HEK293 (cell line): Measurements from ENCODE around the gene PRM3.

Source experiments
- CTCF ChIA-PET: fragments of 350-600 bp; formaldehyde crosslinking; extraction: SDS; loops from one replicate; lab custom pipeline; 2021; ENCODE audit warnings: antibody characterized with exemption; lab: Yijun Ruan, JAX
- POLR2A ChIA-PET: fragments of 300-600 bp; formaldehyde crosslinking; extraction: SDS; loops from one replicate; lab custom pipeline; 2020; ENCODE audit warnings: antibody characterized with exemption, inconsistent platforms; lab: Yijun Ruan, JAX
- H3K27ac ChIP-seq: fragments of 200-500 bp; sonication (Bioruptor generic); 2 replicates; pipeline ENCODE4 v1.5.1; 2014; ENCODE audit warnings: low read depth, low read length, control low read depth, inconsistent platforms; ENCODE audit errors: extremely low read depth
- H3K36me3 ChIP-seq, 2 experiments: fragments of 200-500 bp in 1 of 2; sonication (Bioruptor generic) in 1 of 2; 1 replicate in 1 of 2; 2 replicates in 1 of 2; pipeline ENCODE4 v1.5.1; 2014 to 2017; ENCODE audit warnings: inconsistent platforms in 2 of 2, low read length in 2 of 2; ENCODE audit not compliant: control insufficient read depth in 2 of 2, insufficient read depth in 1 of 2
- H3K4me1 ChIP-seq: fragments of 200-500 bp; sonication (Bioruptor generic); 2 replicates; pipeline ENCODE4 v1.5.1; 2014; ENCODE audit warnings: mild to moderate bottlenecking, low read length, inconsistent platforms; ENCODE audit not compliant: control insufficient read depth, insufficient read depth
- H3K4me3 ChIP-seq: 2 replicates; pipeline ENCODE4 v1.5.1; 2011; ENCODE audit warnings: low read depth, mild to moderate bottlenecking, control low read depth, low read length, moderate library complexity
- H3K9me3 ChIP-seq: fragments of 200-500 bp; sonication (Bioruptor generic); 2 replicates; pipeline ENCODE4 v1.5.1; 2014; ENCODE audit warnings: low read depth, low read length, inconsistent platforms; ENCODE audit not compliant: control insufficient read depth, insufficient read depth
- EGR2 ChIP-seq: fragments of 450-650 bp; formaldehyde crosslinking; IDR thresholded peaks from 2 replicates; pipeline ENCODE4 v1.5.1; 2016; ENCODE audit warnings: low read depth, missing biosample characterization, missing genetic modification characterization
- GFI1B ChIP-seq: fragments of 450-650 bp; formaldehyde crosslinking; IDR thresholded peaks from 2 replicates; pipeline ENCODE4 v1.5.1; 2016; ENCODE audit warnings: missing biosample characterization, missing genetic modification characterization
- KLF16 ChIP-seq: fragments of 450-650 bp; formaldehyde crosslinking; IDR thresholded peaks from 2 replicates; pipeline ENCODE4 v1.5.1; 2017; ENCODE audit warnings: missing biosample characterization, missing genetic modification characterization
- KLF9 ChIP-seq: fragments of 450-650 bp; formaldehyde crosslinking; IDR thresholded peaks from 2 replicates; pipeline ENCODE4 v1.5.1; 2016; ENCODE audit warnings: missing biosample characterization, missing genetic modification characterization, low read depth
- OVOL3 ChIP-seq: fragments of 450-650 bp; formaldehyde crosslinking; IDR thresholded peaks from 2 replicates; pipeline ENCODE4 v1.5.1; 2016; ENCODE audit warnings: missing biosample characterization, missing genetic modification characterization
- PRDM1 ChIP-seq: fragments of 450-650 bp; formaldehyde crosslinking; IDR thresholded peaks from 2 replicates; pipeline ENCODE4; 2016; ENCODE audit warnings: missing biosample characterization, missing genetic modification characterization
- RBAK ChIP-seq: fragments of 450-650 bp; formaldehyde crosslinking; IDR thresholded peaks from 2 replicates; pipeline ENCODE4 v1.5.1; 2016; ENCODE audit warnings: missing biosample characterization, missing genetic modification characterization
- ZFP3 ChIP-seq: fragments of 450-650 bp; formaldehyde crosslinking; IDR thresholded peaks from 2 replicates; pipeline ENCODE4 v1.5.1; 2016; ENCODE audit warnings: low read depth, missing biosample characterization, missing genetic modification characterization
- ZNF121 ChIP-seq: fragments of 450-650 bp; formaldehyde crosslinking; IDR thresholded peaks from 2 replicates; pipeline ENCODE4 v1.5.1; 2016; ENCODE audit warnings: missing biosample characterization, missing genetic modification characterization
- ZNF138 ChIP-seq: fragments of 450-650 bp; formaldehyde crosslinking; IDR thresholded peaks from 2 replicates; pipeline ENCODE4 v1.5.1; 2016; ENCODE audit warnings: missing biosample characterization, missing genetic modification characterization, borderline replicate concordance
- ZNF140 ChIP-seq: fragments of 450-650 bp; formaldehyde crosslinking; IDR thresholded peaks from 2 replicates; pipeline ENCODE4 v1.5.1; 2016; ENCODE audit warnings: missing biosample characterization, missing genetic modification characterization
- ZNF169 ChIP-seq: fragments of 450-650 bp; formaldehyde crosslinking; IDR thresholded peaks from 2 replicates; pipeline ENCODE4 v1.5.1; 2016; ENCODE audit warnings: missing biosample characterization, missing genetic modification characterization
- ZNF354C ChIP-seq: fragments of 450-650 bp; formaldehyde crosslinking; IDR thresholded peaks from 2 replicates; pipeline ENCODE4 v1.5.1; 2016; ENCODE audit warnings: missing biosample characterization, missing genetic modification characterization, low read depth, borderline replicate concordance
- ZNF416 ChIP-seq: fragments of 450-650 bp; formaldehyde crosslinking; IDR thresholded peaks from 2 replicates; pipeline ENCODE4 v1.5.1; 2016; ENCODE audit warnings: missing biosample characterization, missing genetic modification characterization
- ZNF473 ChIP-seq: fragments of 450-650 bp; formaldehyde crosslinking; IDR thresholded peaks from 2 replicates; pipeline ENCODE4 v1.5.1; 2017; ENCODE audit warnings: missing biosample characterization, missing genetic modification characterization
- ZNF560 ChIP-seq: fragments of 450-650 bp; formaldehyde crosslinking; IDR thresholded peaks from 2 replicates; pipeline ENCODE4 v1.5.1; 2017; ENCODE audit warnings: missing biosample characterization, missing genetic modification characterization, borderline replicate concordance
- ZNF561 ChIP-seq: fragments of 450-650 bp; IDR thresholded peaks from 2 replicates; pipeline ENCODE4 v1.5.1; 2018; ENCODE audit warnings: missing biosample characterization, missing genetic modification characterization, borderline replicate concordance
- ZNF571 ChIP-seq: fragments of 450-650 bp; formaldehyde crosslinking; IDR thresholded peaks from 2 replicates; pipeline ENCODE4 v1.5.0; 2017; ENCODE audit warnings: missing biosample characterization, missing genetic modification characterization
- ZNF629 ChIP-seq: fragments of 450-650 bp; formaldehyde crosslinking; IDR thresholded peaks from 2 replicates; pipeline ENCODE4 v1.5.1; 2017; ENCODE audit warnings: missing biosample characterization, missing genetic modification characterization
- ZNF777 ChIP-seq: fragments of 450-650 bp; formaldehyde crosslinking; IDR thresholded peaks from 2 replicates; pipeline ENCODE4 v1.5.1; 2017; ENCODE audit warnings: missing biosample characterization, missing genetic modification characterization, borderline replicate concordance
- TF ChIP-seq, protein P1 (sequence below): fragments of 450-650 bp; formaldehyde crosslinking; IDR thresholded peaks from 2 replicates; pipeline ENCODE4 v1.5.1; 2016; ENCODE audit warnings: missing biosample characterization, missing genetic modification characterization
- TF ChIP-seq, protein P2 (sequence below): fragments of 450-650 bp; formaldehyde crosslinking; IDR thresholded peaks from 2 replicates; pipeline ENCODE4 v1.5.1; 2016; ENCODE audit warnings: missing biosample characterization, missing genetic modification characterization, low read depth
- TF ChIP-seq, protein P3 (sequence below): fragments of 450-650 bp; formaldehyde crosslinking; IDR thresholded peaks from 2 replicates; pipeline ENCODE4 v1.5.1; 2016; ENCODE audit warnings: missing biosample characterization, missing genetic modification characterization
- TF ChIP-seq, protein P4 (sequence below): IDR thresholded peaks from 2 replicates; pipeline ENCODE4 v1.6.1; 2011; ENCODE audit warnings: mild to moderate bottlenecking, low read depth, low read length, borderline replicate concordance

The PRM3 gene

DNA sequence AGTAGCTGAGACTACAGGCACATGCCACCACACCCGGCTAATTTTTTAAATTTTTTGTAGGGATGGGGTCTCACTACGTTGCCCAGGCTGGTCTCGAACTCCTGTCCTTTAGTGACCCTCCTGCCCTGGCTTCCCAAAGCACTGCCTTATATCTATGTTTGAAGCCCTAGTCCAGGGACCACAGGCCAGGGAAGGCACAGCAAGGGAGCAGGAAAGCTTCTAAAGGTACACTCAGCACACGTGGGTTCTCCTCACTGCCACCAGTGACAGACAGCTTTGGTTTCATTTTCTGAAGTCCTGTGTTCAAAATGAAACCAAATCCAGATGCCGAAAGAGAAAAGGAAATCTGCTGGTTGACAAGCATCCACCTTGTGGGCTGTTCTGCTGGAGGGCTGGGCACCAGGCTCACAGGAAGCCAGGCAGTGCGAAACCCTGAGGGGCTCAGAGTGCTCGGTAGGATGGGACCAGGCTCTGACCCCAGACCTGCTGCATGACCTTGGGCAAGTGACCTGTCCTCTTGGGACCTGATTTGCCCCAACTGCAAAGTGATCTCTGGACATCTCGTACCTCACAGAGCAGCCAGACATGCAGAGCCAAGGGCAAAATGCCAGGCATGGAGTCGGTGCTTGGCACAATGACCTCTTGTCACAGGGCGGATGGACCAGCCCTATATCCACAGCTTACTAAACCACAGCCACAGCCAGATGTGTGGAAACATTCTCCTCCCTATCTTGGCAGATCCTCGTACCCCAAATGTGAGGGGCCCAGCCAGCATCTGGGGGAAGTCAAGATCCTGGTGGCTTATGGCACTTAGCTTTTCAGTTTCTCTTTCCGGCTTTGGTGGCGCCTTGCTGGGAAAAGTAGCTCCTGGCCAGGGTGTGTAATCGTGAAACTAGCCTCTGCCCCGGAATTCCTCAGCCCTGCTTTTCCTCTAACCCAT lies 14.6 kb downstream of the PRM3 start:
- TF ChIP-seq ZNF169, result no peak
- TF ChIP-seq ZNF561 (tag by site-specific recombination), result no peak
- TF ChIP-seq ZFP3, result no peak
- TF ChIP-seq ZNF121 (tag by site-specific recombination), result peak; percentile 70; the same call in 1 of the 2 replicates
- H3K4me3 ChIP-seq, result no peak overlapping the region
- no peaks in the 10 kb centered on the region for H3K9me3 ChIP-seq
- peaks cover 5% of the 10 kb centered on the region; the same call in 1 of the 2 replicates for H3K4me1 ChIP-seq
- CTCF ChIA-PET, result interaction anchor here (0.9 to 6.8 kb wide), 5 partner anchors 12 to 293 kb away, joined by 3 to 58 read pairs (median 4); no protein-coding TSS in a partner anchor
- H3K36me3 ChIP-seq, result no peaks in the 10 kb centered on the region
- no peak overlapping the region for H3K27ac ChIP-seq
- POLR2A ChIA-PET, result interaction anchor here (0.5 kb wide), 1 partner anchor 74 kb away, joined by 4 read pairs; no protein-coding TSS in a partner anchor

DNA sequence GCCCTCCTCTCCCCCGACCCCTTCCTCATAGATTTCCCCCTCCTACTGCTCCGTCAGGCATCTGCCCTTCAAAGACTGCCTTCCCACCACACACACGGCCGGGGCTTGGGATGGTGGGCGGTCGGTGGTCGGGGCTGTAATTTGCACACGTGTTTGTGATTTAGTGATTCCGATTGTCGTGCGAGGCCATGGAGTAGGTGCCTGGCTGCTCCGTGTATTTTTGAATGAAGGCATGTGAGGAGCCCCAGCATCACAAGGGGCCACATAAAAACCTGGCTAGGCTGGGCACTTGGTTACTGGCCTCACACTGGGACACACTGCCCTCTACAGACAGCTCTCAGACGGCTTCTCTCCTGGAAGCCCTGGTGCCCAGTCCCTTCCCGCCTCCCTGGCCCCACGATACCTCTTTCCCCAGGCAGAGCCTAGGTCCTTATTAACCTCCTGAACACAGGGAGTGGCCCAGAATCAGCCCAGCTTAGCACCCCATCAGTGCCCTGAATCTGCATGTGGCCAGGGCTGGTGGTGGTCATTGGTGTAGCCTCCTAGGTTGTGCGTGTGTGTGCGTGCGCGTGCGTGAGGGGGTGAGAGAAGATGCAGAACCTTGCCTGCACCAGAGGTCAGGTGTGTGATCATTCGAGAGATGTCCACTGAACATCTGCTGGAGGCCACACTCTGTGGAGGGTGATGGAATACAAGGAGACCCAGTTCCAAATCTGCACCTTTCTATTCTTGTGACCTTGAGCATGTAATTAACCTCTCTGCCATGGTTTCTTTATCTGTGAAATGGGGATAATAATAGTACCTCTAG lies 16.1 kb downstream of the PRM3 start:
- Histone ChIP-seq H3K9me3 (no peaks in the 10 kb centered on the region), H3K27ac (no peak overlapping the region; the same call in 1 of the 2 replicates)
- POLR2A ChIA-PET, result interaction anchor here (1.0 to 2.0 kb wide), 5 partner anchors 12 to 274 kb away, joined by 3 to 15 read pairs (median 4); partner anchors contain the start of gene TNP2
- TF ChIP-seq ZNF571 (tag by site-specific recombination), result no peak
- TF ChIP-seq OVOL3, result no peak
- peak; percentile 44 for TF ChIP-seq EGR2 (tag by site-specific recombination)
- TF ChIP-seq ZNF354C, result no peak
- TF ChIP-seq KLF16 (tag by site-specific recombination), result no peak
- no peak for TF ChIP-seq ZNF416 (tag by site-specific recombination)
- no peak for TF ChIP-seq RBAK (tag by site-specific recombination)
- TF ChIP-seq PRDM1 (tag by site-specific recombination), result no peak
- no peak for TF ChIP-seq ZNF560 (tag by site-specific recombination)
- TF ChIP-seq KLF9 (tag by site-specific recombination), result no peak
- TF ChIP-seq, protein P1, sequence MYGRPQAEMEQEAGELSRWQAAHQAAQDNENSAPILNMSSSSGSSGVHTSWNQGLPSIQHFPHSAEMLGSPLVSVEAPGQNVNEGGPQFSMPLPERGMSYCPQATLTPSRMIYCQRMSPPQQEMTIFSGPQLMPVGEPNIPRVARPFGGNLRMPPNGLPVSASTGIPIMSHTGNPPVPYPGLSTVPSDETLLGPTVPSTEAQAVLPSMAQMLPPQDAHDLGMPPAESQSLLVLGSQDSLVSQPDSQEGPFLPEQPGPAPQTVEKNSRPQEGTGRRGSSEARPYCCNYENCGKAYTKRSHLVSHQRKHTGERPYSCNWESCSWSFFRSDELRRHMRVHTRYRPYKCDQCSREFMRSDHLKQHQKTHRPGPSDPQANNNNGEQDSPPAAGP (tag by site-specific recombination), result 0 out of 2 replicates have a peak, but pooled peaks have one; percentile 32
- TF ChIP-seq, protein P2, sequence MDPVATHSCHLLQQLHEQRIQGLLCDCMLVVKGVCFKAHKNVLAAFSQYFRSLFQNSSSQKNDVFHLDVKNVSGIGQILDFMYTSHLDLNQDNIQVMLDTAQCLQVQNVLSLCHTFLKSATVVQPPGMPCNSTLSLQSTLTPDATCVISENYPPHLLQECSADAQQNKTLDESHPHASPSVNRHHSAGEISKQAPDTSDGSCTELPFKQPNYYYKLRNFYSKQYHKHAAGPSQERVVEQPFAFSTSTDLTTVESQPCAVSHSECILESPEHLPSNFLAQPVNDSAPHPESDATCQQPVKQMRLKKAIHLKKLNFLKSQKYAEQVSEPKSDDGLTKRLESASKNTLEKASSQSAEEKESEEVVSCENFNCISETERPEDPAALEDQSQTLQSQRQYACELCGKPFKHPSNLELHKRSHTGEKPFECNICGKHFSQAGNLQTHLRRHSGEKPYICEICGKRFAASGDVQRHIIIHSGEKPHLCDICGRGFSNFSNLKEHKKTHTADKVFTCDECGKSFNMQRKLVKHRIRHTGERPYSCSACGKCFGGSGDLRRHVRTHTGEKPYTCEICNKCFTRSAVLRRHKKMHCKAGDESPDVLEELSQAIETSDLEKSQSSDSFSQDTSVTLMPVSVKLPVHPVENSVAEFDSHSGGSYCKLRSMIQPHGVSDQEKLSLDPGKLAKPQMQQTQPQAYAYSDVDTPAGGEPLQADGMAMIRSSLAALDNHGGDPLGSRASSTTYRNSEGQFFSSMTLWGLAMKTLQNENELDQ, result no peak
- TF ChIP-seq, protein P3, sequence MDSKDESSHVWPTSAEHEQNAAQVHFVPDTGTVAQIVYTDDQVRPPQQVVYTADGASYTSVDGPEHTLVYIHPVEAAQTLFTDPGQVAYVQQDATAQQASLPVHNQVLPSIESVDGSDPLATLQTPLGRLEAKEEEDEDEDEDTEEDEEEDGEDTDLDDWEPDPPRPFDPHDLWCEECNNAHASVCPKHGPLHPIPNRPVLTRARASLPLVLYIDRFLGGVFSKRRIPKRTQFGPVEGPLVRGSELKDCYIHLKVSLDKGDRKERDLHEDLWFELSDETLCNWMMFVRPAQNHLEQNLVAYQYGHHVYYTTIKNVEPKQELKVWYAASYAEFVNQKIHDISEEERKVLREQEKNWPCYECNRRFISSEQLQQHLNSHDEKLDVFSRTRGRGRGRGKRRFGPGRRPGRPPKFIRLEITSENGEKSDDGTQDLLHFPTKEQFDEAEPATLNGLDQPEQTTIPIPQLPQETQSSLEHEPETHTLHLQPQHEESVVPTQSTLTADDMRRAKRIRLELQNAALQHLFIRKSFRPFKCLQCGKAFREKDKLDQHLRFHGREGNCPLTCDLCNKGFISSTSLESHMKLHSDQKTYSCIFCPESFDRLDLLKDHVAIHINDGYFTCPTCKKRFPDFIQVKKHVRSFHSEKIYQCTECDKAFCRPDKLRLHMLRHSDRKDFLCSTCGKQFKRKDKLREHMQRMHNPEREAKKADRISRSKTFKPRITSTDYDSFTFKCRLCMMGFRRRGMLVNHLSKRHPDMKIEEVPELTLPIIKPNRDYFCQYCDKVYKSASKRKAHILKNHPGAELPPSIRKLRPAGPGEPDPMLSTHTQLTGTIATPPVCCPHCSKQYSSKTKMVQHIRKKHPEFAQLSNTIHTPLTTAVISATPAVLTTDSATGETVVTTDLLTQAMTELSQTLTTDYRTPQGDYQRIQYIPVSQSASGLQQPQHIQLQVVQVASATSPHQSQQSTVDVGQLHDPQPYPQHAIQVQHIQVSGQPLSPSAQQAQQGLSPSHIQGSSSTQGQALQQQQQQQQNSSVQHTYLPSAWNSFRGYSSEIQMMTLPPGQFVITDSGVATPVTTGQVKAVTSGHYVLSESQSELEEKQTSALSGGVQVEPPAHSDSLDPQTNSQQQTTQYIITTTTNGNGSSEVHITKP (tag by site-specific recombination), result no peak
- TF ChIP-seq, protein P4, sequence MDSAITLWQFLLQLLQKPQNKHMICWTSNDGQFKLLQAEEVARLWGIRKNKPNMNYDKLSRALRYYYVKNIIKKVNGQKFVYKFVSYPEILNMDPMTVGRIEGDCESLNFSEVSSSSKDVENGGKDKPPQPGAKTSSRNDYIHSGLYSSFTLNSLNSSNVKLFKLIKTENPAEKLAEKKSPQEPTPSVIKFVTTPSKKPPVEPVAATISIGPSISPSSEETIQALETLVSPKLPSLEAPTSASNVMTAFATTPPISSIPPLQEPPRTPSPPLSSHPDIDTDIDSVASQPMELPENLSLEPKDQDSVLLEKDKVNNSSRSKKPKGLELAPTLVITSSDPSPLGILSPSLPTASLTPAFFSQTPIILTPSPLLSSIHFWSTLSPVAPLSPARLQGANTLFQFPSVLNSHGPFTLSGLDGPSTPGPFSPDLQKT, result no peak
- no peak for TF ChIP-seq GFI1B (tag by site-specific recombination)
- no peak for TF ChIP-seq ZNF138 (tag by site-specific recombination)
- no peak for TF ChIP-seq ZNF629 (tag by site-specific recombination)
- TF ChIP-seq ZNF140, result no peak
- no peak for TF ChIP-seq ZNF777 (tag by site-specific recombination)
- no peak for TF ChIP-seq ZNF473 (tag by site-specific recombination)

More for the DNA sequence above, 16.1 kb downstream of the PRM3 start:
- no peaks in the 10 kb centered on the region for H3K36me3 ChIP-seq
- H3K4me3 ChIP-seq, result no peak overlapping the region
- CTCF ChIA-PET, result interaction anchor here (0.6 to 6.8 kb wide), 20 partner anchors 10 to 304 kb away, joined by 3 to 58 read pairs (median 4); no protein-coding TSS in a partner anchor
- peaks cover 5% of the 10 kb centered on the region; the same call in 1 of the 2 replicates for H3K4me1 ChIP-seq
